ENCODE data around the gene AK9. TPM values are rescaled to one million over a fixed set of nuclear protein-coding genes. Genes with fewer than 3 reads are reported as not detected.
A peak's percentile ranks its signal among the peaks of the same experiment; 100 is the strongest.
"Not testable (repeated sequence)": the region's sequence is repeated elsewhere in the genome, so short reads cannot be mapped to it uniquely, and the experiment has no call there.

Gene AK9
- total and polyA plus RNA-seq, 9 of the 15 experiments (the other 6 are each of a cell fraction or from before 2014, with no cell fraction given), result 0.59 to 1.9 (median 1.2) TPM

GRCh38 chr6:109725250-109725649 lies 34.2 kb upstream of the AK9 start:
- H2AFZ ChIP-seq (ENCODE audit: low read depth, low read length); H3K79me2 ChIP-seq (ENCODE audit: control insufficient read depth, insufficient read depth, low read length); H3K27me3 ChIP-seq (ENCODE audit: control insufficient read depth in 2 of 2, insufficient read depth in 2 of 2, low read length in 2 of 2); CTCF ChIA-PET (ENCODE audit: low intra/inter-chr PET ratio); DNase-seq (ENCODE audit: extremely low read depth in 1 of 4, low spot score in 3 of 4); BruUV-seq (replicated peaks); H3K9me3 ChIP-seq (replicated peaks; ENCODE audit: control insufficient read depth, insufficient read depth, low read depth, low read length); H3K36me3 ChIP-seq (ENCODE audit: control insufficient read depth, insufficient read depth, low read length); H4K20me1 ChIP-seq (replicated peaks; ENCODE audit: control insufficient read depth, insufficient read depth, low read length); FAIRE-seq; H3K27ac ChIP-seq (ENCODE audit: extremely low read depth, low read depth, low read length); H3K4me1 ChIP-seq (replicated peaks in 1 of 2; ENCODE audit: control insufficient read depth in 2 of 2, insufficient read depth in 2 of 2, low read length in 2 of 2); POLR2A ChIA-PET; H3K4me2 ChIP-seq (ENCODE audit: insufficient read depth, low read length); H3K9me1 ChIP-seq (ENCODE audit: control insufficient read depth, insufficient read depth, low read length); intact Hi-C loops (cut with micrococcal nuclease); in situ Hi-C loops (cut with MboI); H3K9ac ChIP-seq (ENCODE audit: insufficient read depth in 1 of 2, low read depth in 2 of 2, low read length in 2 of 2); ATAC-seq; H3K4me3 ChIP-seq: not testable (repeated sequence)
- peak; percentile 88 for TF ChIP-seq ZNF146 (CRISPR knock-in tag; IDR thresholded peaks at IDR 0.05; ENCODE audit: unreplicated experiment)
- 4% methylated on average over 3 of the region's 3 CpGs for WGBS (ENCODE audit: insufficient coverage, low coverage, missing lambda C conversion rate)

GRCh38 chr6:109722564-109723254 lies 31.7 kb upstream of the AK9 start:
- Histone ChIP-seq H3K9me1 (ENCODE audit: control insufficient read depth, insufficient read depth, low read length) (no peaks in the 10 kb centered on the region), H3K4me1 (replicated peaks in 1 of 2; ENCODE audit: control insufficient read depth in 2 of 2, insufficient read depth in 2 of 2, low read length in 2 of 2) (no peaks in the 10 kb centered on the region), H3K4me3 (no peak overlapping the region), H3K27me3 (ENCODE audit: control insufficient read depth in 2 of 2, insufficient read depth in 2 of 2, low read length in 2 of 2) (no peaks in the 10 kb centered on the region), H3K4me2 (ENCODE audit: insufficient read depth, low read length) (no peak overlapping the region), H3K27ac (ENCODE audit: extremely low read depth, low read depth, low read length) (no peak overlapping the region), H3K9me3 (replicated peaks; ENCODE audit: control insufficient read depth, insufficient read depth, low read depth, low read length) (no peaks in the 10 kb centered on the region), H4K20me1 (replicated peaks; ENCODE audit: control insufficient read depth, insufficient read depth, low read length) (no peaks in the 10 kb centered on the region), H2AFZ (ENCODE audit: low read depth, low read length) (no peak overlapping the region), H3K79me2 (ENCODE audit: control insufficient read depth, insufficient read depth, low read length) (no peaks in the 10 kb centered on the region), H3K9ac (ENCODE audit: insufficient read depth in 1 of 2, low read depth in 2 of 2, low read length in 2 of 2) (no peak overlapping the region), H3K36me3 (ENCODE audit: control insufficient read depth, insufficient read depth, low read length) (no peaks in the 10 kb centered on the region)
- FAIRE-seq (no peak), DNase-seq (ENCODE audit: extremely low read depth in 1 of 4, low spot score in 3 of 4) (no peak), ATAC-seq (no peak)
- no TSS peak for BruUV-seq (replicated peaks)
- ChIA-PET POLR2A (interaction anchor here (0.7 kb wide), 1 partner anchor 10 kb away, joined by 4 read pairs; no protein-coding TSS in a partner anchor), CTCF (ENCODE audit: low intra/inter-chr PET ratio) (no interaction called here)
- in situ Hi-C loops (cut with MboI) (no loop called here), intact Hi-C loops (cut with micrococcal nuclease) (no loop called here)
- WGBS (ENCODE audit: insufficient coverage, low coverage, missing lambda C conversion rate), result 6% methylated on average over 3 of the region's 3 CpGs
- no peak for TF ChIP-seq ZNF146 (CRISPR knock-in tag; IDR thresholded peaks at IDR 0.05; ENCODE audit: unreplicated experiment)
- no peak for TF ChIP-seq ELF2 (CRISPR knock-in tag; IDR thresholded peaks at IDR 0.05)
- no peak for TF ChIP-seq ZNF561 (CRISPR knock-in tag; conservative IDR thresholded peaks at IDR 0.05)
- TF ChIP-seq ZNF609 (CRISPR knock-in tag; IDR thresholded peaks at IDR 0.05; ENCODE audit: borderline replicate concordance), result no peak
- TF ChIP-seq ZZZ3 (IDR thresholded peaks at IDR 0.05), result no peak

Measured in K562 (cell line).